HEK293T (cell line): Measurements from ENCODE around the gene UMODL1.

Source experiments
- CTCF ChIA-PET: fragments of 350-600 bp; formaldehyde crosslinking; extraction: SDS; loops from one replicate; lab custom pipeline; 2021; ENCODE audit warnings: antibody characterized with exemption, inconsistent platforms; lab: Yijun Ruan, JAX
- POLR2A ChIA-PET: fragments of 350-600 bp; formaldehyde crosslinking; extraction: SDS; loops from one replicate; lab custom pipeline; 2020; ENCODE audit warnings: antibody characterized with exemption, inconsistent platforms; lab: Yijun Ruan, JAX
- DNase-seq: peaks from one replicate; pipeline ENCODE4 v3.0.0; 2012; ENCODE audit warnings: mixed read lengths; ENCODE audit errors: extremely low spot score
- ARNT ChIP-seq: fragments of 450-650 bp; IDR thresholded peaks from 2 replicates; pipeline ENCODE4 v1.6.1; 2017; ENCODE audit warnings: mild to moderate bottlenecking
- BHLHE40 ChIP-seq: fragments of 450-650 bp; IDR thresholded peaks from 2 replicates; pipeline ENCODE4 v1.6.1; 2016; ENCODE audit warnings: mild to moderate bottlenecking, moderate library complexity, borderline replicate concordance
- CTBP1 ChIP-seq: fragments of 450-650 bp; IDR thresholded peaks from 2 replicates; pipeline ENCODE4 v1.6.1; 2016; ENCODE audit warnings: borderline replicate concordance
- ELF4 ChIP-seq: fragments of 450-650 bp; IDR thresholded peaks from 2 replicates; pipeline ENCODE4 v1.6.1; 2017; ENCODE audit warnings: antibody characterized with exemption
- FOXA1 ChIP-seq: fragments of 450-650 bp; IDR thresholded peaks from 2 replicates; pipeline ENCODE4 v1.6.1; 2016; ENCODE audit warnings: mild to moderate bottlenecking
- FOXK2 ChIP-seq: fragments of 450-650 bp; IDR thresholded peaks from 2 replicates; pipeline ENCODE4 v1.6.1; 2016; ENCODE audit warnings: mild to moderate bottlenecking
- FOXM1 ChIP-seq: fragments of 450-650 bp; IDR thresholded peaks from 2 replicates; pipeline ENCODE4 v1.6.1; 2017; ENCODE audit warnings: mild to moderate bottlenecking, borderline replicate concordance
- HDGF ChIP-seq: fragments of 450-650 bp; IDR thresholded peaks from 2 replicates; pipeline ENCODE4 v1.6.1; 2017; ENCODE audit warnings: antibody characterized with exemption, borderline replicate concordance
- L3MBTL2 ChIP-seq: fragments of 450-650 bp; conservative IDR thresholded peaks from 2 replicates; pipeline ENCODE4 v1.6.1; 2016; ENCODE audit warnings: mild to moderate bottlenecking
- LEF1 ChIP-seq: fragments of 450-650 bp; IDR thresholded peaks from 2 replicates; pipeline ENCODE4 v1.6.1; 2017; ENCODE audit warnings: mild to moderate bottlenecking, borderline replicate concordance
- NFRKB ChIP-seq: fragments of 450-650 bp; IDR thresholded peaks from 2 replicates; pipeline ENCODE4 v1.6.1; 2016; ENCODE audit warnings: mild to moderate bottlenecking, moderate library complexity
- SP1 ChIP-seq: fragments of 450-650 bp; IDR thresholded peaks from 2 replicates; pipeline ENCODE4 v1.6.1; 2017
- SUZ12 ChIP-seq: fragments of 450-650 bp; IDR thresholded peaks from 2 replicates; pipeline ENCODE4 v1.6.1; 2016; ENCODE audit warnings: mild to moderate bottlenecking
- TARDBP ChIP-seq: fragments of 450-650 bp; IDR thresholded peaks from 2 replicates; pipeline ENCODE4 v1.6.1; 2016
- ZNF384 ChIP-seq: fragments of 450-650 bp; IDR thresholded peaks from 2 replicates; pipeline ENCODE4 v1.6.1; 2016
- TF ChIP-seq, protein P1 (sequence below): fragments of 450-650 bp; IDR thresholded peaks from 2 replicates; pipeline ENCODE4 v1.6.1; 2016

UMODL1 gene

DNA sequence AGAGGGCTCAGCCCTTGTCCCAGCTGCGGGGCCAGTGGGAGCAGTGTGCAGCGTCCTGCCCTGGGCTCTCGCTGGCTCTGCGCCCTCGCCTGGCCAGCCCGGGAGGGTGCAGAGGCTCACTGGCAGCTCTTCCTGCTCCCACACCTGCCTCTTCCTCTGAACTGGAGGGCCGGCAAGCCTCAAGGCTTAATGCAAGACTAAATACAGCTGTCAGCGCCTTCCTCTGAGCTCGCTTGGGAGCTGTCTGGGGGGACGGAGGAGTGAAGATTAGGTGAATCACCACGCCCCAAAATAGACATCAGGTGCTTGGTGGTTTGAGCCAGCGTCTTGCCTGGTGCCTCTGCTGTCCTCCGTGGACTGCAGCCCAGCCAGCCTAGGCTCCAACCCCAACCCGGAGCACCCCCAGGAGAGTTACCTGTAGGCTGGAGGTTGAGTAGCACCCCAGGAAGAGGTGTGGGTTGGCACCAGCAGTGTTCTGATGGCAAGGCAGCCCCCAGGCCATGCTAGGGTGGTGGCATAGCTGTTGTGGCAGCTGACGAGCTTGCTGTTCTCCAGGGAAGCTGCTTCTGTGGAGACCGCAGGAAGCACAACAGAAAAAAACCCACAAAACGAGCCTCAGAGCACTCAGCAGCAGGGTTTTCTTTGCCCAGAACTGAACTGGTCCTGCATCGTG lies 36.9 kb downstream of the UMODL1 start:
- DNase-seq: peak; percentile 93
- CTCF ChIA-PET: interaction anchor here (0.6 to 2.7 kb wide), 10 partner anchors 9 to 497 kb away, joined by 3 to 24 read pairs (median 4); no protein-coding TSS in a partner anchor
- TF ChIP-seq FOXK2 (no peak), L3MBTL2 (no peak), HDGF (no peak), TARDBP (no peak), ARNT (no peak), BHLHE40 (no peak), NFRKB (no peak), FOXA1 (no peak), SP1 (no peak), CTBP1 (no peak), SUZ12 (no peak), ZNF384 (no peak), FOXM1 (no peak), LEF1 (no peak), ELF4 (no peak)
- TF ChIP-seq, protein P1, sequence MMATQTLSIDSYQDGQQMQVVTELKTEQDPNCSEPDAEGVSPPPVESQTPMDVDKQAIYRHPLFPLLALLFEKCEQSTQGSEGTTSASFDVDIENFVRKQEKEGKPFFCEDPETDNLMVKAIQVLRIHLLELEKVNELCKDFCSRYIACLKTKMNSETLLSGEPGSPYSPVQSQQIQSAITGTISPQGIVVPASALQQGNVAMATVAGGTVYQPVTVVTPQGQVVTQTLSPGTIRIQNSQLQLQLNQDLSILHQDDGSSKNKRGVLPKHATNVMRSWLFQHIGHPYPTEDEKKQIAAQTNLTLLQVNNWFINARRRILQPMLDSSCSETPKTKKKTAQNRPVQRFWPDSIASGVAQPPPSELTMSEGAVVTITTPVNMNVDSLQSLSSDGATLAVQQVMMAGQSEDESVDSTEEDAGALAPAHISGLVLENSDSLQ: no peak
- POLR2A ChIA-PET: interaction anchor here (1.0 kb wide), 1 partner anchor 99 kb away, joined by 3 read pairs; no protein-coding TSS in a partner anchor

DNA sequence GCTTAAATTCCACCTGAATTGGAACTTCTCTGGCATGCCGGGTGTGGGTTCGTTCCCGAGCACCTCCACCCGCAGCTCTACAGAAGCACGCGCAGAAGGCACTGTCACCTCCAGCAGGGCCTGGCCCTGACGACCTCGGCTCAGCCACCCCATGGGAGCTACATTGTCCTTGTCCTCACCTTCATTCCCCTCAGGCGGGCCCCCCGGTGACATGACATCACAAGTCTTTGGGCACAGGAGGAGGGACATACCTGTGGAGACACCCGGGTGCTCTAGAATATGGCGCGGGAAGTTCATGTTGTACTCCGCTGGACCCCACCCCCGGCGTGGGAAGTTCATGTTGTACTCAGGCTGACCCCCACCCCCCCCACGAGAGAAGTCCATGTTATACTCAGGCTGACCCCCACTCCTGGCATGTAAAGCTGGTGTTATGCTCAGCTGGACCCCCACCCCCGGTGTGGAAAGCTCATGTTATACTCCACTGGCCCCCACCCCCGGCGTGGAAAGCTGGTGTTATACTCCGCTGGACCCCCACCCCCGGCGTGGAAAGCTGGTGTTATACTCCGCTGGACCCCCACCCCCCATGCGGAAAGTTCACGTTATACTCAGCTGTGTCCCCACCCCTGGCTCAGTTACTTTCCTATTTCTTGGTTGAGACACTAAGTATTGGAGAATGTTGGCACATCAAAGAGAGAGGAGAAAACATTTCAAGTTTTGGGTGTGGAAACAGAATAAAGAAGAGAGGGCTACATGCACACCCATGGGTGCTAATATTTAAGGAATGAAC lies 37.6 kb downstream of the UMODL1 start:
- ChIA-PET POLR2A (interaction anchor here (1.0 kb wide), 1 partner anchor 100 kb away, joined by 3 read pairs; no protein-coding TSS in a partner anchor), CTCF (interaction anchor here (0.6 to 2.7 kb wide), 7 partner anchors 9 to 498 kb away, joined by 3 to 24 read pairs (median 4); no protein-coding TSS in a partner anchor)
- no peak for DNase-seq
- TF ChIP-seq, protein P1: no peak
- TF ChIP-seq SUZ12 (no peak), BHLHE40 (no peak), LEF1 (no peak), FOXK2 (no peak), FOXM1 (no peak), TARDBP (no peak), CTBP1 (no peak), ZNF384 (no peak), HDGF (no peak), ARNT (no peak), SP1 (no peak), NFRKB (no peak), L3MBTL2 (no peak), FOXA1 (no peak)

- DNase-seq: no peak
- no peak for TF ChIP-seq BHLHE40
- no peak for TF ChIP-seq ELF4
- no peak for TF ChIP-seq SUZ12
- no peak for TF ChIP-seq LEF1
- no peak for TF ChIP-seq TARDBP
- no peak for TF ChIP-seq FOXA1
- TF ChIP-seq, protein P1: no peak
- TF ChIP-seq HDGF: no peak
- TF ChIP-seq SP1: no peak
- no peak for TF ChIP-seq FOXK2
- no peak for TF ChIP-seq NFRKB
- TF ChIP-seq FOXM1: no peak
- no peak for TF ChIP-seq L3MBTL2
- no peak for TF ChIP-seq ZNF384
- TF ChIP-seq CTBP1: no peak
- TF ChIP-seq ARNT: no peak
- CTCF ChIA-PET: interaction anchor here (0.7 kb wide), 1 partner anchor 8 kb away, joined by 4 read pairs; no protein-coding TSS in a partner anchor
- POLR2A ChIA-PET: no interaction called here
Measured at GRCh38 chr21:42109473-42109872, 38.4 kb downstream of the UMODL1 start.

DNA sequence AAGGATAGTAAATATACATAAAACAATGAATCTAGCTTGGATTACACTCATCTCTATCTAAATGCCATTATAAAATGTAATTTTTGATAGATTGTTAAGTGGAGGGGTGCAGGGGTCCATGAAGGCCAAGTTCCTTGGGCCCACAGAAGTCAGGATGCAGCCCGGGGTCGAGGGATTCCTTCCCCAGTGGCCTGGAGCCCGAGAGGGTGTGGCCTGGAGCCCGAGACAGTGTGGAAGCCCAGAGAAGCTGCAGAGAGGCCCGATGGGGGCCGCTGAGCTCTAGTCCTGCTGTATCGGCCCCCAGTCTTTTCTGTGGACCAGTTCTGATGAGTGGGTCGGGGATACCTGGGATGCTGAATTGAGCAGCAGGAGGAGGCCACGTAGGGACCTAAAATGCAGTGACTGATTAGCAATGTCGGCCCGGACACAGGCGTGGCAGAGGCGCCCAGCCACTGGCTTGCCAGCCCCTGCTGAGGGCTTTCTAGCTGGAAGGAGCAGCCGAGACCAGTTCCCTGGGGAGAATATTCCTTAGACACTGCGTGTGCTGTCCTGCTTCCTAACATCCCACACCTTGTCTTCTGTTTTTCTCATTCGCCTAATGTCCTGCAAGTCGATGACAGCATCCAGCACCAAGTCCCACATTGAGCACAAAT lies 38.9 kb downstream of the UMODL1 start:
- no peak for DNase-seq
- ChIA-PET CTCF (no interaction called here), POLR2A (no interaction called here)
- TF ChIP-seq FOXK2 (no peak), LEF1 (no peak), FOXM1 (no peak), BHLHE40 (no peak), NFRKB (no peak), L3MBTL2 (no peak), TARDBP (no peak), ELF4 (no peak), FOXA1 (no peak)

DNA sequence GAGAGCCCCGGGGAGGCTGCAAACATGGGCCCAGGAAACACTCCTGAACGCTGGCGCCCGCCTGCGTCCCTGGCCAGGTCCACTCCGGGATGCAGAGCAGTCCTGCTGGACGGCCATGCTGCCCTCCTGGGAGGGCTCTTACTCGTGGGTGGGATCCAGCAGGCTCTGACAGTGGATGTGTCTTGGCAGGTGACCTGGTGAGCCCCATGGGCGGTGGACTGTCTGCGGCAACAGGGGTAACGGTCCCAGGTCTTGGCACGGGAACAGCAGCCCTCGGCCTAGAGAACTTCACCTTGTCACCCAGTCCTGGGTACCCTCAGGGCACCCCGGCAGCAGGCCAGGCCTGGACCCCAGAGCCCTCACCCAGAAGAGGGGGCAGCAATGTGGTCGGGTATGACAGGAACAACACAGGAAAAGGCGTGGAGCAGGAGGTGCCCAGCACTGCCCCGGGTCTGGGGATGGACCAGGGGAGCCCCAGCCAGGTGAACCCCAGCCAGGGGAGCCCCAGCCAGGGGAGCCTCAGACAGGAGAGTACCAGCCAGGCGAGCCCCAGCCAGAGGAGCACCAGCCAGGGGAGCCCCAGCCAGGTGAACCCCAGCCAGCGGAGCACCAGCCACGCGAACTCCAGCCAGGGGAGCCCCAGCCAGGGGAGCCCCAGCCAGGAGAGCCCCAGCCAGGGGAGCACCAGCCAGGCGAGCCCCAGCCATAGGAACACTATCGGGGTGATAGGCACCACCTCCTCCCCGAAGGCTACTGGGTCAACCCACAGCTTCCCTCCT lies 39.8 kb downstream of the UMODL1 start:
- ChIA-PET POLR2A (no interaction called here), CTCF (interaction anchor here (0.6 kb wide), 1 partner anchor 32 kb away, joined by 5 read pairs; no protein-coding TSS in a partner anchor)
- DNase-seq: no peak
- no peak for TF ChIP-seq SP1
- TF ChIP-seq FOXK2: no peak
- no peak for TF ChIP-seq BHLHE40
- no peak for TF ChIP-seq ARNT
- TF ChIP-seq NFRKB: no peak
